Measurements from ENCODE around the gene HSF4.
"Not testable (repeated sequence)": the region's sequence is repeated elsewhere in the genome, so short reads cannot be mapped to it uniquely, and the experiment has no call there.

The HSF4 gene

GRCh38 chr16:67164599-67165061 lies at the start of gene HSF4:
Gene HSF4, plus strand, starts transcription at chr16:67164745. Its CDS starts 67 bp downstream, at chr16:67164812.
- no peak for DNase-seq (ENCODE audit: low read depth)

GRCh38 chr16:67114793-67115192 lies 49.8 kb upstream of the HSF4 start:
- DNase-seq (ENCODE audit: low read depth) = no peak

GRCh38 chr16:67115639-67116038 lies 48.9 kb upstream of the HSF4 start:
- DNase-seq (ENCODE audit: low read depth) = no peak

- DNase-seq (ENCODE audit: low read depth) = no peak
These were observed 47.9 kb upstream of the HSF4 start for GRCh38 chr16:67116388-67117311.

GRCh38 chr16:67117716-67118115 lies 46.8 kb upstream of the HSF4 start:
- no peak for DNase-seq (ENCODE audit: low read depth)

- no peak for DNase-seq (ENCODE audit: low read depth)
These were observed 44.5 kb upstream of the HSF4 start for GRCh38 chr16:67120025-67120424.

GRCh38 chr16:67122799-67123198 lies 41.7 kb upstream of the HSF4 start:
- DNase-seq (ENCODE audit: low read depth) = not testable (repeated sequence)

- DNase-seq (ENCODE audit: low read depth) = no peak
These were observed 36.1 kb upstream of the HSF4 start for GRCh38 chr16:67128417-67128816.

- no peak for DNase-seq (ENCODE audit: low read depth)
These were observed 35.7 kb upstream of the HSF4 start for GRCh38 chr16:67128887-67129286.

GRCh38 chr16:67129422-67129821 lies 35.1 kb upstream of the HSF4 start:
- no peak for DNase-seq (ENCODE audit: low read depth)

GRCh38 chr16:67137605-67138004 lies 26.9 kb upstream of the HSF4 start:
- no peak for DNase-seq (ENCODE audit: low read depth)

GRCh38 chr16:67141391-67141790 lies 23.2 kb upstream of the HSF4 start:
- no peak for DNase-seq (ENCODE audit: low read depth)

- DNase-seq (ENCODE audit: low read depth) = no peak
These were observed 22.2 kb upstream of the HSF4 start for GRCh38 chr16:67142342-67142741.

GRCh38 chr16:67144943-67145342 lies 19.6 kb upstream of the HSF4 start:
- no peak for DNase-seq (ENCODE audit: low read depth)

- no peak for DNase-seq (ENCODE audit: low read depth)
These were observed 18.8 kb upstream of the HSF4 start for GRCh38 chr16:67145746-67146145.

GRCh38 chr16:67146523-67147357 lies 17.8 kb upstream of the HSF4 start:
- no peak for DNase-seq (ENCODE audit: low read depth)

- no peak for DNase-seq (ENCODE audit: low read depth)
These were observed 17.0 kb upstream of the HSF4 start for GRCh38 chr16:67147437-67148140.

GRCh38 chr16:67148221-67148620 lies 16.3 kb upstream of the HSF4 start:
- no peak for DNase-seq (ENCODE audit: low read depth)

- no peak for DNase-seq (ENCODE audit: low read depth)
These were observed 15.8 kb upstream of the HSF4 start for GRCh38 chr16:67148656-67149275.

GRCh38 chr16:67149276-67150046 lies 15.1 kb upstream of the HSF4 start:
- no peak for DNase-seq (ENCODE audit: low read depth)
